GM23338 (cell line): Measurements from ENCODE around the gene NGF. TPM values are rescaled to one million over a fixed set of nuclear protein-coding genes. Genes with fewer than 3 reads are reported as not detected.

ENCODE experiments used
- ATAC-seq: fragments of 200-7000 bp; cut with Tn5 transposase; 3 replicates; pipeline ENCODE4 v1.9.1; 2020
- DNase-seq: peaks from one replicate; pipeline ENCODE4 v3.0.0-alpha.2; 2015; ENCODE audit warnings: low spot score
- H2AFZ ChIP-seq: fragments of 200-600 bp; sonication (generic); 2 replicates; pipeline ENCODE4 v1.8.0; 2016; ENCODE audit warnings: antibody characterized with exemption, mild to moderate bottlenecking, moderate library complexity
- H3F3A ChIP-seq: fragments of 200-600 bp; sonication (generic); replicated peaks from 2 replicates; pipeline ENCODE4 v1.8.0; 2017; ENCODE audit warnings: antibody characterized with exemption, mixed run types, low read depth
- H3K27ac ChIP-seq: fragments of 200-600 bp; sonication (generic); 2 replicates; pipeline ENCODE4 v1.6.1; 2016; ENCODE audit warnings: low read depth
- H3K27me3 ChIP-seq: fragments of 200-600 bp; sonication (generic); 2 replicates; pipeline ENCODE4 v1.8.0; 2016; ENCODE audit warnings: mild to moderate bottlenecking, mixed run types, moderate library complexity; ENCODE audit not compliant: insufficient read depth
- H3K36me3 ChIP-seq: fragments of 200-600 bp; sonication (generic); 2 replicates; pipeline ENCODE4 v1.8.0; 2016; ENCODE audit warnings: mild to moderate bottlenecking; ENCODE audit not compliant: insufficient read depth
- H3K4me1 ChIP-seq: fragments of 200-600 bp; sonication (generic); 2 replicates; pipeline ENCODE4 v1.8.0; 2016; ENCODE audit warnings: mild to moderate bottlenecking, moderate library complexity; ENCODE audit not compliant: insufficient read depth
- H3K4me2 ChIP-seq: fragments of 200-600 bp; sonication (generic); 2 replicates; pipeline ENCODE4 v1.7.1; 2017; ENCODE audit warnings: mixed run types
- H3K4me3 ChIP-seq: fragments of 200-600 bp; sonication (generic); 2 replicates; pipeline ENCODE4 v1.6.1; 2016; ENCODE audit warnings: mixed run types
- H3K79me2 ChIP-seq: fragments of 200-600 bp; sonication (generic); replicated peaks from 2 replicates; pipeline ENCODE4 v1.8.0; 2017; ENCODE audit warnings: mild to moderate bottlenecking; ENCODE audit not compliant: insufficient read depth
- H3K9me2 ChIP-seq: fragments of 200-600 bp; sonication (generic); 2 replicates; pipeline ENCODE4 v1.8.0; 2017; ENCODE audit not compliant: insufficient read depth
- H4K20me1 ChIP-seq: fragments of 200-600 bp; sonication (generic); replicated peaks from 2 replicates; pipeline ENCODE4 v1.8.0; 2017; ENCODE audit warnings: mild to moderate bottlenecking; ENCODE audit not compliant: insufficient read depth
- H3K27ac Mint-ChIP-seq: 2 replicates; pipeline ENCODE4 v1.8.0; 2020; ENCODE audit warnings: inconsistent platforms, mild to moderate bottlenecking, moderate library complexity, mixed read lengths
- H3K27me3 Mint-ChIP-seq: 3 replicates; pipeline ENCODE4 v1.8.0; 2022; ENCODE audit warnings: low read depth, mild to moderate bottlenecking, moderate library complexity, mixed read lengths, inconsistent platforms; ENCODE audit not compliant: insufficient read depth, poor library complexity
- H3K36me3 Mint-ChIP-seq: 3 replicates; pipeline ENCODE4 v1.8.0; 2021; ENCODE audit warnings: low read depth, mild to moderate bottlenecking, inconsistent platforms, moderate library complexity, mixed read lengths
- H3K4me1 Mint-ChIP-seq: 3 replicates; pipeline ENCODE4 v1.8.0; 2020; ENCODE audit warnings: mild to moderate bottlenecking, inconsistent platforms, mixed read lengths
- H3K4me3 Mint-ChIP-seq: 3 replicates; pipeline ENCODE4 v1.8.0; 2021; ENCODE audit warnings: moderate library complexity, mild to moderate bottlenecking, inconsistent platforms, mixed read lengths
- H3K9me3 Mint-ChIP-seq: 3 replicates; pipeline ENCODE4 v1.8.0; 2020; ENCODE audit warnings: moderate library complexity, mild to moderate bottlenecking, inconsistent platforms, mixed read lengths
- CTCF ChIP-seq, 2 experiments: fragments of 200-600 bp in 1 of 2; sonication (generic) in 1 of 2; conservative IDR thresholded peaks; 2 replicates each; pipeline versions ENCODE4 v1.5.1 to v1.6.1; 2016 to 2017; ENCODE audit warnings: antibody characterized with exemption in 2 of 2, low read depth in 2 of 2, mild to moderate bottlenecking in 2 of 2, moderate library complexity in 1 of 2
- ETS1 ChIP-seq: IDR thresholded peaks from 2 replicates; pipeline ENCODE4 v1.6.1; 2016; ENCODE audit warnings: antibody characterized with exemption
- EZH2 ChIP-seq: fragments of 200-600 bp; sonication (generic); IDR thresholded peaks from one replicate; pipeline ENCODE4 v1.8.0; 2017; ENCODE audit warnings: antibody characterized with exemption, mild to moderate bottlenecking, low read depth; ENCODE audit not compliant: unreplicated experiment
- EZH2phosphoT487 ChIP-seq: fragments of 200-600 bp; sonication (generic); IDR thresholded peaks from one replicate; pipeline ENCODE4 v1.8.1; 2018; ENCODE audit warnings: antibody characterized with exemption; ENCODE audit not compliant: unreplicated experiment
- NANOG ChIP-seq: IDR thresholded peaks from 2 replicates; pipeline ENCODE4 v1.6.1; 2016; ENCODE audit warnings: antibody characterized with exemption, borderline replicate concordance
- REST ChIP-seq: IDR thresholded peaks from one replicate; pipeline ENCODE4 v1.6.1; 2018; ENCODE audit warnings: antibody characterized with exemption; ENCODE audit not compliant: unreplicated experiment
- ZNF114 ChIP-seq: fragments of 250-450 bp; sonication (Bioruptor Pico); IDR thresholded peaks from 2 replicates; pipeline ENCODE4 v1.5.0; 2020; ENCODE audit warnings: mild to moderate bottlenecking, moderate library complexity
- polyA plus RNA-seq: library from polyadenylated mRNA; unstranded; fragments of >200 nt; fragmentation: Nextera tagmentation; extraction: Ambion mirVana; gene quantifications from 2 replicates; pipeline ENCODE4 v1.2.1, GENCODE V29; 2016
- total RNA-seq: library from RNA; depleted of rRNA; stranded (reverse); fragments of >200 nt; shearing (Covaris generic); gene quantifications from 2 replicates; pipeline ENCODE4 v1.2.3, GENCODE V29; 2014

The NGF gene
- total and polyA plus RNA-seq, 2 experiments from 2014 or later: 0.28 to 0.92 TPM

GRCh38 chr1:115238336-115239147 lies 99.5 kb downstream of the NGF start (continued):
- no peak for TF ChIP-seq REST
- no peak for TF ChIP-seq CTCF (conservative IDR thresholded peaks at IDR 0.05; ENCODE audit: low read depth in 2 of 2)

GRCh38 chr1:115237507-115237906 lies 100.5 kb downstream of the NGF start:
- Mint-ChIP-seq H3K4me1 (peaks cover 3% of the 10 kb centered on the region; the same call in 2 of the 3 replicates), H3K27me3 (no peaks in the 10 kb centered on the region), H3K9me3 (no peaks in the 10 kb centered on the region), H3K36me3 (no peaks in the 10 kb centered on the region), H3K27ac (no peak overlapping the region), H3K4me3 (no peak overlapping the region)
- H4K20me1 ChIP-seq: no peaks in the 10 kb centered on the region
- no peaks in the 10 kb centered on the region for H3K79me2 ChIP-seq
- H3K27me3 ChIP-seq: no peaks in the 10 kb centered on the region
- H3K4me2 ChIP-seq: no peak overlapping the region
- H3K27ac ChIP-seq: no peak overlapping the region
- no peaks in the 10 kb centered on the region for H3K4me1 ChIP-seq
- DNase-seq (no peak), ATAC-seq (no peak)
- H3K4me3 ChIP-seq: no peak overlapping the region
- H2AFZ ChIP-seq: no peak overlapping the region
- no peaks in the 10 kb centered on the region for H3K36me3 ChIP-seq
- H3K9me2 ChIP-seq: peaks cover 7% of the 10 kb centered on the region; the same call in 1 of the 2 replicates
- no peaks in the 10 kb centered on the region for H3F3A ChIP-seq
- no peak for TF ChIP-seq ZNF114 (CRISPR knock-in tag)
- TF ChIP-seq EZH2phosphoT487: no peak
- no peak for TF ChIP-seq ETS1
- TF ChIP-seq REST: no peak
- no peak for TF ChIP-seq NANOG
- TF ChIP-seq EZH2: no peak
